ENCODE data around the gene MAML2. TPM values are rescaled to one million over a fixed set of nuclear protein-coding genes. Genes with fewer than 3 reads are reported as not detected.
A peak's percentile ranks its signal among the peaks of the same experiment; 100 is the strongest.

MAML2 gene
- polyA plus RNA-seq, 1 of the 3 experiments (the other 2 are of a cell fraction) = 20.1 TPM

DNA sequence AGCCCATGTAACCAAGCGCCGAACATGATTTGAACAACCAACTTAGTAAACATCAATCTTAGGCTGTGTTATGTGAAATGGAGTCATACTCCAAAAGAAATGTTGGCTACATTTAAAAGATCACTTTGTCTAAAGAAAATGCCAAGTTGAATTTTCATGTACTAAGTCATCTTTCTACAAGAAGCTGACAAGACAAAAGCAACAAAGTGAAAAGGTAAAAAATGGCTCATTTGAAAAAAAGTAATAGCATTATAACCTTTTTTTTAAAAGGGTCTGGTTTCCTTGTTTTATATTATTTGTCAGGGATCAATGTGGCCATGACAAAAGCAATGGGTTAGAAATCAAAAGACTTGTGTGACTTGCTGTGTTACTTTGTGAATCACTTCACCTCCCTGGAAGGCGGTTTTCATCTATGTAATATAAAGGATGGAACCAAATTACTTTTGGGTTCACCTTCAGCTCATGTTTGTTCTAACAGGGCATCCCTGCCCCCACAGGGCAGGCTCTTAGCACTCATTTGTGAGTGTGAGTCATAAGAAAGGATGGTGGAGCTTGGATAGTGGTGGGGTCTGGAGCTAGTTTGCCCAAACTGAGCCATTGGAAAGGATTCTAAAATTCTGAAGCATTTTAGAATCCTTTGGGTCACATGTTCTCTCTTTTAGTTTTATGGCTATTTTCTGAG is 287.1 kb downstream of the MAML2 start:
- POLR2A ChIA-PET = no interaction called here
- Histone ChIP-seq H3F3A (replicated peaks; ENCODE audit: insufficient read depth) (peaks cover 35% of the 10 kb centered on the region), H3K27ac (ENCODE audit: low read depth in 2 of 2, low read length in 1 of 2) (peak overlapping the region; percentile 84 to 86), H3K36me3 (replicated peaks in 1 of 2; ENCODE audit: control insufficient read depth in 1 of 2, insufficient read depth in 2 of 2, low read length in 1 of 2) (peaks cover 5 to 28% of the 10 kb centered on the region in 2 experiments), H3K4me2 (peak overlapping the region; percentile 32), H4K20me1 (ENCODE audit: insufficient read depth) (no peaks in the 10 kb centered on the region), H3K9me2 (no peaks in the 10 kb centered on the region), H2AFZ (ENCODE audit: low read depth) (no peak overlapping the region), H3K4me3 (ENCODE audit: low read depth in 2 of 2, low read length in 1 of 2) (no peak overlapping the region), H3K4me1 (ENCODE audit: control insufficient read depth in 1 of 2, insufficient read depth in 2 of 2, low read depth in 1 of 2, low read length in 1 of 2) (peaks cover 7 to 63% of the 10 kb centered on the region in 2 experiments), H3K9me3 (no peaks in the 10 kb centered on the region), H3K79me2 (ENCODE audit: insufficient read depth) (peaks cover 70% of the 10 kb centered on the region), H3K9ac (peak overlapping the region; percentile 52; the same call in 1 of the 2 replicates), H3K27me3 (ENCODE audit: insufficient read depth) (no peaks in the 10 kb centered on the region)
- 0 out of 2 replicates have a peak, but pooled peaks have one; percentile 19 for TF ChIP-seq USF1 (IDR thresholded peaks at IDR 0.05; ENCODE audit: borderline replicate concordance, low read depth)
- TF ChIP-seq CHD2 (IDR thresholded peaks at IDR 0.05; ENCODE audit: low read length, partially characterized antibody) = no peak
- TF ChIP-seq IRF3 (IDR thresholded peaks at IDR 0.05; ENCODE audit: low read depth, low read length) = no peak
- TF ChIP-seq TAF1 (IDR thresholded peaks at IDR 0.05; ENCODE audit: borderline replicate concordance, low read depth, low read length) = no peak
- no peak for TF ChIP-seq YY1 (IDR thresholded peaks at IDR 0.05; ENCODE audit: low read depth)
- TF ChIP-seq NFIC (IDR thresholded peaks at IDR 0.05; ENCODE audit: borderline replicate concordance) = peak; percentile 53; the same call in 1 of the 2 replicates
- TF ChIP-seq, protein P1, sequence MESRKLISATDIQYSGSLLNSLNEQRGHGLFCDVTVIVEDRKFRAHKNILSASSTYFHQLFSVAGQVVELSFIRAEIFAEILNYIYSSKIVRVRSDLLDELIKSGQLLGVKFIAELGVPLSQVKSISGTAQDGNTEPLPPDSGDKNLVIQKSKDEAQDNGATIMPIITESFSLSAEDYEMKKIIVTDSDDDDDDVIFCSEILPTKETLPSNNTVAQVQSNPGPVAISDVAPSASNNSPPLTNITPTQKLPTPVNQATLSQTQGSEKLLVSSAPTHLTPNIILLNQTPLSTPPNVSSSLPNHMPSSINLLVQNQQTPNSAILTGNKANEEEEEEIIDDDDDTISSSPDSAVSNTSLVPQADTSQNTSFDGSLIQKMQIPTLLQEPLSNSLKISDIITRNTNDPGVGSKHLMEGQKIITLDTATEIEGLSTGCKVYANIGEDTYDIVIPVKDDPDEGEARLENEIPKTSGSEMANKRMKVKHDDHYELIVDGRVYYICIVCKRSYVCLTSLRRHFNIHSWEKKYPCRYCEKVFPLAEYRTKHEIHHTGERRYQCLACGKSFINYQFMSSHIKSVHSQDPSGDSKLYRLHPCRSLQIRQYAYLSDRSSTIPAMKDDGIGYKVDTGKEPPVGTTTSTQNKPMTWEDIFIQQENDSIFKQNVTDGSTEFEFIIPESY (IDR thresholded peaks at IDR 0.05; ENCODE audit: borderline replicate concordance, low read depth) = 0 out of 2 replicates have a peak, but pooled peaks have one; percentile 24
- no peak for TF ChIP-seq RAD21 (IDR thresholded peaks at IDR 0.05; ENCODE audit: low read length)
- TF ChIP-seq JUND (IDR thresholded peaks at IDR 0.05) = peak; percentile 79
- TF ChIP-seq RCOR1 (IDR thresholded peaks at IDR 0.05; ENCODE audit: low read length) = no peak
- TF ChIP-seq FOSL2 (IDR thresholded peaks at IDR 0.05; ENCODE audit: borderline replicate concordance, low read depth) = peak; percentile 88; the same call in 1 of the 2 replicates
- peak in 1 of 2 experiments; percentile 82; a peak in 1 of 4 replicates for TF ChIP-seq EP300 (IDR thresholded peaks at IDR 0.05; ENCODE audit: borderline replicate concordance in 1 of 2, low read depth in 1 of 2, low read length in 1 of 2)
- TF ChIP-seq FOXM1 (IDR thresholded peaks at IDR 0.05; ENCODE audit: low read depth) = 0 out of 2 replicates have a peak, but pooled peaks have one; percentile 35
- TF ChIP-seq POLR2AphosphoS5 (IDR thresholded peaks at IDR 0.05; ENCODE audit: low read depth, low read length) = peak; percentile 47; the same call in 1 of the 2 replicates
- peak; percentile 46; the same call in 1 of the 2 replicates for TF ChIP-seq TEAD4 (IDR thresholded peaks at IDR 0.05; ENCODE audit: borderline replicate concordance, insufficient read depth)
- no peak for TF ChIP-seq GABPA (IDR thresholded peaks at IDR 0.05; ENCODE audit: low read depth)
- peak; percentile 78 for TF ChIP-seq TCF12 (IDR thresholded peaks at IDR 0.05)
- no peak for TF ChIP-seq FOXJ3 (CRISPR knock-in tag; IDR thresholded peaks at IDR 0.05)
- 0 out of 2 replicates have a peak, but pooled peaks have one; percentile 22 for TF ChIP-seq SIN3A (IDR thresholded peaks at IDR 0.05; ENCODE audit: borderline replicate concordance, low read depth, low read length)
- no peak for TF ChIP-seq ELF1 (IDR thresholded peaks at IDR 0.05)
- peak; percentile 41 for TF ChIP-seq PBX3 (IDR thresholded peaks at IDR 0.05)
- TF ChIP-seq RXRA (IDR thresholded peaks at IDR 0.05; ENCODE audit: borderline replicate concordance, low read depth) = peak; percentile 73
- no peak for TF ChIP-seq NRF1 (IDR thresholded peaks at IDR 0.05; ENCODE audit: low read depth, low read length)
- CTCF ChIA-PET = interaction anchor here (0.7 to 3.7 kb wide), 27 partner anchors 7 to 372 kb away, joined by 3 to 91 read pairs (median 4); partner anchors contain the start of gene MAML2
- DNase-seq = no peak
- WGBS (ENCODE audit: low lambda C conversion rate) = 73% methylated on average over 3 of the region's 3 CpGs

Data from SK-N-SH (cell line).